ENCODE data around the gene TMEM255A.

TMEM255A gene

DNA sequence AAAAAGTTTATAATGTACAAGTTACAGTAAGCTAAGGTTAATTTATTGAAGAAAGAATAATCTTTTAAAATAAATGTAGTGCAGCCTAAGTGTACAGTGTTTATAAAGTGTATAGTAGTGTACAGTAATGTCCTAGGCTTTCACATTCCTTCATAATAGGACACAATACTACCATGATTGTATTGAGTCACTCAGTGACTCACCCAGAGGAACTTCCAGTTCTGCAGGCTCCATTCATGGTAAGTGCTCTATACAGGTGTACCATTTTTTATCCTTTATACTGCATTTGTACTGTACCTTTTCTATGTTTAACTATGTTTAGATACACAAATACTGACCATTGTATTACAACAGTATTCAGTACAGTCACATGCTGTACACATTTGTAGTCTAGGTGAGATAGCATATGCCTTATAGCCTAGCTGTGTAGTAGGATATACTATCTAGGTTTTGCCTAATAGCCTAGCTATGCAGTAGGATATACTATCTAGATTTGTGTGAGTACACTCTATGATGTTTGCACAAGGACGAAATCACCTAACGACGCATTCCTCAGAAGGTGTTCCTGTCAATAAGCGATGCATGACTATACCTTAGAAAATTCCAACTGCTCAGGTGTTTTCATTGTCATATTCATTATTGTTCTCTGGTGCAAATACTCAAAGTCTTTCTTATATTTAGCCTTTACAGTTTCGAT lies 5.5 kb upstream of the TMEM255A start:
- TF ChIP-seq, protein P1, sequence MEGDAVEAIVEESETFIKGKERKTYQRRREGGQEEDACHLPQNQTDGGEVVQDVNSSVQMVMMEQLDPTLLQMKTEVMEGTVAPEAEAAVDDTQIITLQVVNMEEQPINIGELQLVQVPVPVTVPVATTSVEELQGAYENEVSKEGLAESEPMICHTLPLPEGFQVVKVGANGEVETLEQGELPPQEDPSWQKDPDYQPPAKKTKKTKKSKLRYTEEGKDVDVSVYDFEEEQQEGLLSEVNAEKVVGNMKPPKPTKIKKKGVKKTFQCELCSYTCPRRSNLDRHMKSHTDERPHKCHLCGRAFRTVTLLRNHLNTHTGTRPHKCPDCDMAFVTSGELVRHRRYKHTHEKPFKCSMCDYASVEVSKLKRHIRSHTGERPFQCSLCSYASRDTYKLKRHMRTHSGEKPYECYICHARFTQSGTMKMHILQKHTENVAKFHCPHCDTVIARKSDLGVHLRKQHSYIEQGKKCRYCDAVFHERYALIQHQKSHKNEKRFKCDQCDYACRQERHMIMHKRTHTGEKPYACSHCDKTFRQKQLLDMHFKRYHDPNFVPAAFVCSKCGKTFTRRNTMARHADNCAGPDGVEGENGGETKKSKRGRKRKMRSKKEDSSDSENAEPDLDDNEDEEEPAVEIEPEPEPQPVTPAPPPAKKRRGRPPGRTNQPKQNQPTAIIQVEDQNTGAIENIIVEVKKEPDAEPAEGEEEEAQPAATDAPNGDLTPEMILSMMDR (IDR thresholded peaks at IDR 0.05; ENCODE audit: low read length, missing control alignments): no peak
- H3K4me3 ChIP-seq (replicated peaks; ENCODE audit: low read depth, low read length): no peak overlapping the region

DNA sequence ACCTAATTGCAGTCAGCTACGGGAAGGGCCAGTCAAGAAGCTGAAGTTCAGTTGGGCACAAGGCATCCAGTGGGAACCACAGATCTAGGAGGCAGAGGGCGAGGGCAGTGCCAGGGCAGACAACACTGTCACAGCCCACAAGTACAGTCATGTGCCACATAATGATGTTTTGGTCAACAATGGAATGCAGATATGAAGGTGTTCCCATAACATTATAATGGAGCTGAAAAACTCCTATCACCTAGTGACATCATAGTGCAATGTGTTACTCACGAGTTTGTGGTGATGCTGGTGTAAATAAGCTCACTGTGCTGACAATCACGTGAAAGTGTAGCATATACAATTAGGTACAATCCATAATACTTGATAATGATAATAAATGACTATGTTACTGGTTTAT lies 4.5 kb upstream of the TMEM255A start:
- TF ChIP-seq, protein P1 (IDR thresholded peaks at IDR 0.05; ENCODE audit: low read length, missing control alignments): no peak
- no peak for DNase-seq (ENCODE audit: low read depth)
- H3K4me3 ChIP-seq (replicated peaks; ENCODE audit: low read depth, low read length): no peak overlapping the region

More for the DNA sequence above, 5.5 kb upstream of the TMEM255A start:
- DNase-seq (ENCODE audit: low read depth): peak; percentile 13

DNA sequence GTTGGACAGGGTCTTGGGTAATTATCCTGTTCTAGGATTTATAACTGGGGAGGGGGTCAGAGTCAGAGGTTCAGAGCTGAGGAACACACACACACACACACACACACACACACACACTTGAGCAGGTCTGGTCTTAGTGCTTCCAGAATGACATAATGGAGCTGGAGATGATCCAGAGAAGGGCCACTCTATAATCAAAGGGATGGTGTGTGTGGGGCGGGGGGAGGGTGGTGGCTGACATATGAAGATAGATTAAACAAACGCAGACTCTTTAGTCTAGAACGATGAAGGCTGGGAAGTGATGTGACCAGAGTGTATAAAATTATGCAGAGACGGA lies 434 bp upstream of the TMEM255A start:
- TF ChIP-seq, protein P1 (IDR thresholded peaks at IDR 0.05; ENCODE audit: low read length, missing control alignments): no peak
- H3K4me3 ChIP-seq (replicated peaks; ENCODE audit: low read depth, low read length): no peak overlapping the region
- no peak for DNase-seq (ENCODE audit: low read depth)

DNA sequence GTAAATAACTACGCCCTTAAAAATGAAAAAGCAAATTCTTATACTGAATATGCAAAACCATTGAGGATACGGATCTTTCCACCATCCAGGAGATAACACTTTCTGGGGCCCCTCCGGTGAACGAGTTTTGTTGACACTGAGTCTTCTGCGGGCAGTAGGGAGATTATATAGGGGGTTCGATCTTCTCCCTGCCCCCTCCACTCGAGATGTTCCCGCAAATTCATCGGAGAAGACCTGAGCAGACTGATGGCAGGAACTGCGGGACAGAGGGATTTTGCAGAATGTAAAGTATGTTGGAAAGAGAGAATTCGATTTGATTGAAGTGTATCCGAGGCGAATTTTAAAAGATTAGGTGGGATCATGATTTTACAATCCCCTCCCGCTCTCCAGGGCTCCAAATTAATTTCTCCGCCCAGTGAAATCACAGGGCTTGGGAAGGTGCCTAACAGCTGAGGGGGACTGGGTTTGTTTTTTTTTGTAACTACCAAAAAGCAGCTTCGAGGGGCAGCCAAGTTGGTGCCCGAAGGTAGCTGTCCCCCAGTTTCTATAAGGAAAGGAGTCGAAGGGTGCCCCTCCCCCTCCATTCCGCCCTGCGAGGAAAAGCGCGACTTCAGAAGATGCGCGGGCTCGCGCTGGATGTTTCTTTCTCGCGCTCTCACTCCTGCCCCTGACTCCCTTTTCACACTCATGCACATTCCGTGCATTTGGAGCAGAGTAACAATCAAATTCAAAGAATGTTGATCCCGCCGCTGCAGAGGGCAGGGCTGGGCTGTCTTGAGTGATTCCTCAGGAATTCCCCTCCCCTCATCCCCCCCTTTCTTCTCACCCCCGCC lies 1.2 kb downstream of the TMEM255A start:
- H3K4me3 ChIP-seq (replicated peaks; ENCODE audit: low read depth, low read length): no peak overlapping the region
- TF ChIP-seq, protein P1 (IDR thresholded peaks at IDR 0.05; ENCODE audit: low read length, missing control alignments): no peak
- no peak for DNase-seq (ENCODE audit: low read depth)

DNA sequence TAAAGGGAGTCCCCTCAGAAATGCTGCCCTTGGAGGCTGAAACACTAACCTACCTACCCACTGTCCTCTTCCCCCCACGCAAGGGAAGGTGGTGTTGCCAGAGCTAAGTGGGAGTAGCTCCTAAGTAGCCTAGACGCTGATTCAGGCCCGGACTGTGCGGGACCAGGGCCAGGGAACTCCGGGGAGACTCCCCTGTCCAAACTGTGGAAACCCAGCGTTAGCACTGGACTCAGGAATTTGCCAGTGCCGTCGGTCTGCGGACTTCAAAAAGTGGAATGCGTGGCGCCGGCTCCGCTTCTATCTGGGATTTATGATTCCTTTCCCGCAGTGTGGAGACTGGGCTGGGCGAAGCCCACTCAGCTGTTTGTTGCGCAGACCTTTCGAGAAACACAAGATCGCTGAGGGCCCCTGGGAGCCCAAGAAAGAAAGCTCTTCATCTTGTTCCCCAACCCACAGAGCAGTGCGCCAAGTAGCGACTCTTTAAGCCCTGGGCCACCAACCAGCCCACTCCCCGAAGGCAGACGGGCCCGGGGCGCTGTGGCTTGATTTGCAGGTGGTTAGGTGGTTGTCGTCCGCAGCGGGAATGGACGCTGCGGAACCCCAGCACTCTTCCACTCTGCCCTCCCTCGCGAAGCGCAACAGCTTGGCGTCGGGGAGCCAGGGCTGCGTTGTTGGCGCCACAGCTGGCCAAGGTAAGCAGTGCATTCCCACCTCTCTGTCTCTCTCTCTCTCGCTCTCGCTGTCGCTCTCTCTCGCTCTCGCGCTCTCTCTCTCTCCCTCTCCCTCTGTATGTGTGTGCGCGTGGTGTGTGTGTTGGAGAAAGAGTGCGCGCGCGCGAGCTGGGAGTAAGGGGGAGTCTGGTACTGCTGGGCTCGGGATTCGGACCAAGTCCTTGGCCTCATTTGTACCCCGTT lies 2.0 kb downstream of the TMEM255A start:
- TF ChIP-seq, protein P1 (IDR thresholded peaks at IDR 0.05; ENCODE audit: low read length, missing control alignments): peak; percentile 28
- peak overlapping the region; percentile 2 for H3K4me3 ChIP-seq (replicated peaks; ENCODE audit: low read depth, low read length)
- peak; percentile 51 for DNase-seq (ENCODE audit: low read depth)

DNA sequence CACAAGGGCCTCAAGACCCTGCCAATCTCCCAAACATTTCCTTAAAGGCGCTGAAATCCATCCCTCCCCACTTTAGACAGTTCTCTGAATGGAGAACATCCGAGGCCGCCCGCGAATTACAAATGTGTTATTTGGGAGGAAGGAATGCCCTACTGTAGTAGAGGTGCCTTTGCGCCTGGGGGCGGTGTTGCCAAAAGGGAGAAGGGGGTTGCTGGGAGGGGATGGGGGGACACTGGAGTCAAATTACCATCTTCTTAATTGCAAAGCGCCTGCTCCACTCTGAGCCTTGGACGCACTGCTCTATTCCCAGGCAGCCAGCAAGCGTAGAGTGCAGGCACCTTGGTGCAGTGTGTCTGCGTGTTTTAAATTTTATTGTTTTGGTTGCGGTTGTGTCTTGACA lies 2.7 kb downstream of the TMEM255A start:
- no peak for DNase-seq (ENCODE audit: low read depth)
- TF ChIP-seq, protein P1 (IDR thresholded peaks at IDR 0.05; ENCODE audit: low read length, missing control alignments): no peak
- no peak overlapping the region for H3K4me3 ChIP-seq (replicated peaks; ENCODE audit: low read depth, low read length)

Measured in fibroblast of pulmonary artery (primary cell).